Stimulated activated CD4-positive, alpha-beta T cell treated with anti-CD3 and anti-CD28 coated beads, TNF-alpha, amount 100 ng/mL, for 48 hours (primary cell): ENCODE measurements around the gene TNP2.

Source experiments
- DNase-seq, 3 donors: peaks; one replicate each; pipeline ENCODE4 v3.0.0-alpha.2; 2020; ENCODE audit warnings: low read depth in 3 of 3

Gene TNP2

DNA sequence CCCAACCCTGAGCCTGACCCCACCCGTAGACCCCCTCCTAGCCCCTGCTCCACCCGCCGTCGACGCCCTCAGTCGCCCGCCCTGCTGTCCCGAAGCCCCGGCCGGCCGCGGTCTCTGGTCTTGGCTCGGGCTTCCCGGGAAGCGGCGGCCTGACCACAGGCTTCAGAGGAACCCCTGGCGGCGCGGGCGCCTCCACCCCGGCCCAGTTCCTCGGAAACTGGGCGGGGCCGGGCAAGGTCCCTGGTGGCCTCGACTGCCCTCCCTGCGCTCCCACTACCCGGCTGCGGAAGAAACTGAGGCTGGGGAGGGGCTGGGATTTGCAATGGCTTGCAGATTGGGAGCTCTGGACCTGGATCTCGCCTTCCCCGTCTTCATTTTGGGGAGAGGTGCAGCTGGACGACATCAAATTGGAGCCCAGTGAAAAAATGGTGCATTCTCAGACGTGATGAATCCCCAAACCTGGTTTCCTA lies 12.4 kb downstream of the TNP2 start:
- DNase-seq, result peak in 1 of 3 donors; percentile 38

DNA sequence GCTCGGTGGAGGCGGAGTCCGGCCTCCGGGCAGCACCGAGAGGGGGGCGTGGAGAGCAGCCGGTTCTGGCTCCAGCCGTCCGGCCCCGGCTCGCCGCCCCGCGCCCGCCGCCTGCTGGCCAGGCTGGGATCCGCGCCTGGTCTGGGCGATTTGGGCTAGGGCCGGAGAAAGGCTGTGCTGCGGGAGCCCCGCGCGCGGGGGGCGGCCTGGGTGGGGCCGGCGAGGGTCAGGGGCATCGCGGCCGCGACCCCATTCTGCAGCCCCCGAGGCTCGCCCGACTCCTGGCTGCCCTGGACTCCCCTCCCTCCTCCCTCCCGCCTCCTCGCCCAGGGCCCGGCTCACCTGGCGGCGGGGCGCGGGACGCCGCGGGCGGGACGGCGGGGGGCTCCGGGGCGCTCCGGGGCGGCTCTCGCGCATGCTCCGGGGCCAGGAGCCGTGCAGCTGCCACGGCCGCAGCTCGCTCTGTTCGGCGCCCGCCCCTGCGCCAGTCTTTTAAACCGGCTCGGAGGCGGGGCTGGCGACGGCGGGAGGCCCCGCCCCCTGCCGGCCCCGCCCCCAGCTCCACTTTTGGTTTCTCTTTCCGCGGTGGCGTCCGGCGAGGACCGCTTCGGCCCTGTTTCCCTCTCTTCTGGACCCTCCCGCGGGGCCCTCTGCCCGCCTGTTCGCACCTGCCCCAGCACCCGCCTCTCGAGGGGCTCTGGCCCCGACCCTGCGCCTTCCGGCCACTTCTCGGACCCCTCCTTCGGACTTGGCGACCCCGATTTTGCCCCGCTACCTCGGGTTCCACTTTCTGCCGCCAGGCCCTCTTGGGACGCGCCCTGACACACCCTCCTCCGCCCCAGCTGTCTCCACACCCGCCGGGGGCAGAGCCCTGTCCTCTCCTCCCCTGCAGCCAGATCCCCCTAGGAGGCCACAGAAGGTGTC lies 13.1 kb downstream of the TNP2 start, which contains the start of gene SOCS1:
Gene SOCS1, minus strand, starts transcription at position 468 of the 924 bp plus-strand sequence. CDS start 726 bp downstream, outside the sequence.
- DNase-seq, result peak; percentile 82 to 83 (median 82)

DNA sequence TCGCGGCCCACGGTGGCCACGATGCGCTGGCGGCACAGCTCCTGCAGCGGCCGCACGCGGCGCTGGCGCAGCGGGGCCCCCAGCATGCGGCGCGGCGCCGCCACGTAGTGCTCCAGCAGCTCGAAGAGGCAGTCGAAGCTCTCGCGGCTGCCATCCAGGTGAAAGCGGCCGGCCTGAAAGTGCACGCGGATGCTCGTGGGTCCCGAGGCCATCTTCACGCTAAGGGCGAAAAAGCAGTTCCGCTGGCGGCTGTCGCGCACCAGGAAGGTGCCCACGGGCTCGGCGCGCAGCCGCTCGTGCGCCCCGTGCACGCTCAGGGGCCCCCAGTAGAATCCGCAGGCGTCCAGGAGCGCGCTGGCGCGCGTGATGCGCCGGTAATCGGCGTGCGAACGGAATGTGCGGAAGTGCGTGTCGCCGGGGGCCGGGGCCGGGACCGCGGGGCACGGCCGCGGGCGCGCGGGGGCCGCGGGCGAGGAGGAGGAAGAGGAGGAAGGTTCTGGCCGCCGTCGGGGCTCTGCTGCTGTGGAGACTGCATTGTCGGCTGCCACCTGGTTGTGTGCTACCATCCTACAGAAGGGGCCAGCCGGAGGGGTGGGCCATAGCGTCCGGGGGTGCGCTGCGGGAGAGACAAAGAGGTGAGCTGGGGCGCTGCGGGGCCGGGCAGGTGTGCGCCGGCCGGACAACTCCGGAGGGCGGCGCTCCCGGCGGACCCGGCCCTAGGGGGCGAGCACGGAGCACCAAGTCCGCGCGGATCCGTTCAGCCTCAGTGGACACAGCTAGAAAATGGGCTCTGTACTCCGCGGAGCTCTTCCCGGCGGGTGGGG lies 14.0 kb downstream of the TNP2 start:
- peak in 1 of 3 donors; percentile 34 for DNase-seq

DNA sequence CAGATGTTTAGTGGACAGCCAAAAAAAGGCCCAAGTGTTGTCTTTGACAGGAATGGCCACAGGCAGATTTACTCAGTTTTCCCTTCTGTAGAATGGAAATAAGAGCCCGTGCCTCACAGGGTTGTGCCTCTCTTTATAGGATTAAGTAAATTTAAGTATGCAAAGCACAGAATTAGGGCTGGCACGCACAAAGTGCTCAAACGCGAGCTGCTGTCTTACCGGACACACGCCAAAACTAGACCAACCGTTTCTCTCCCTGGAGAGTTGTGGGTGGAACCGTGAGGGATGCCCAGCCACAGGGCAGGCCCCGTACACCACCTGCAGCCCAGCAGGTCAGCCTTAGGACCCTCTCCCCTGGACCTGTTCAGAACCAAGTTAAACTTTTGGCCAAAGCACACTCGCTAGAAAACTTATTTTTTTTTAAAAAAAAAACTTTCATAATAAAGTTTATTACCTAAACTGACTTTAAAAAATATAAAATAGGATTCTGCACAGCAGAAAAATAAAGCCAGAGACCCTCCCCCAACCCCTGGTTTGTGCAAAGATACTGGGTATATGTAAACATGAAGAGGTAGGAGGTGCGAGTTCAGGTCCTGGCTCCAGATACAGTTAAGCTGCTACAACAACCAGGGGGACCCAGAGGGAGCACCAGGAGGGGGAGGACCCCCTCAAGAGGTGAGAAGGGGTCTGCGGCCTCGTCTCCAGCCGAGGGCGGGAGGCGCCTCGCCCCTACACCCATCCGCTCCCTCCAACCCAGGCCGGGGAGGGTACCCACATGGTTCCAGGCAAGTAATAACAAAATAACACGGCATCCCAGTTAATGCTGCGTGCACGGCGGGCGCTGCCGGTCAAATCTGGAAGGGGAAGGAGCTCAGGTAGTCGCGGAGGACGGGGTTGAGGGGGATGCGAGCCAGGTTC lies 14.9 kb downstream of the TNP2 start:
- no peak for DNase-seq

DNA sequence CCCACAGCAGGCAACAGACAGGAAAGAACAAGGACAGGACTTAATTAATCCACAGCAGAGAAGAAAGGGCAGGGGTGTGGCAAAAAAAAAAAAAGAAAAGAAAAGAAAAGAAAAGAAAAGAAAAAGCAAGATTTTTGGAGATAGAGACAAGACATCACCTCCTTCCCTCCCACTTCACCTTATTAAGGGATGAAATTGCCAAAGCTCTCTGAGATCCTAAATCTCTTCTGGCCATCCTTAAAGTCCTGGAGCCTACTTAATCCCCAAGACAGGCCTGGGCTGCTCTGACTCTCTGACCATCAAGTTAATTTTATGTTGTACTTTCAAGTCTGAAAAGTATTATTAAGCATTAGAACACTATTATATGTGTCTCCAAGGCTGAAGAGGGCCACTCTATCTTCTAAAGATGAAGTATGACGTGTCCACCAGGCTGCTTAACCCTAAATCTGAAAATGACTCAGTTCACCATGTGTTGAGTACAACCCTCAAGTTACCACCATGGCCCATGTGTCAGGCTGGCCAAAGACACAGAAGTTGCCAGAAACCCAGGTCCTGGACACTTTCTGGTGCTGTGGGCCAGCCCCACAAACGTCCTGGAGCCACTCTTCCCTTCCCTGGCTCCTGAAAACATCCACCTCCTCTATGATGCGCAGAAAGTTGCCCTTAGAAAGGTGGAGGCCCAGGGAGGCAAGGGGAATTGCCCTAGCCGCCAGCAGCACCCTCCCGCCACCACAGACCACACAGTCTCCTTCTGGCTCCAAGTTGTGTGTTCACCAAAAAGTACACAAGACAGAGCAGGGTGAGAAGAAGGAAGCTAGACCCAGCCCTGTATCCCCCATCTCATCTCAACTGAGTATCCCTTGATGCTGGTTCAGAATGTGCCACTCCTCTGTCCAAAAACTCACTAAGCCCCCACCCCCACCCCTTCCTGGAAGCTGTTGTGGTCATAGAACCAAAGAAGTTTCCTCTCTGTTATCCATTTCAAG lies 15.8 kb downstream of the TNP2 start:
- DNase-seq, result peak in 1 of 3 donors; percentile 31

DNA sequence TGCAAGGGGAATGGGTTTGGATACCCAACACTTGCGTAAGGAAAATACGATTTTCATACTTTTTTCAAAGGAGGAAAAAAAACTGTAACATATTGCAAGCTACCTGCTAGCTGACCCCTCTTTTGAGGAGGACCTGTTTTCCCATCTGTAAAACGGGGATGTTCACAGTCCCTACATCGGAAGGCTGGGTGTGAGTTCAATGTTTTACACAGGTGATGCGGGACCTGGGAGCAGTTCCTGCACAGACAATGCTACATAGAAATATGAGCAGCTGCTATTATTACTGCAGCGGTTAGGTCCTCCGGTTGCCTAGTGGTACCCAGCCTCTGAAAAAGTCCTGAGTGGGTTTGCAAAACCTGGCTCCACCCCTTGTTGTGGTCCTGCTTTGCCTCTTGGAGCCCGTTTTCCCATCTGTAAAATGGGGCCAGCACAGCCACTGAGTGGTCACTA lies 16.6 kb downstream of the TNP2 start:
- DNase-seq, result peak in 1 of 3 donors; percentile 18

DNA sequence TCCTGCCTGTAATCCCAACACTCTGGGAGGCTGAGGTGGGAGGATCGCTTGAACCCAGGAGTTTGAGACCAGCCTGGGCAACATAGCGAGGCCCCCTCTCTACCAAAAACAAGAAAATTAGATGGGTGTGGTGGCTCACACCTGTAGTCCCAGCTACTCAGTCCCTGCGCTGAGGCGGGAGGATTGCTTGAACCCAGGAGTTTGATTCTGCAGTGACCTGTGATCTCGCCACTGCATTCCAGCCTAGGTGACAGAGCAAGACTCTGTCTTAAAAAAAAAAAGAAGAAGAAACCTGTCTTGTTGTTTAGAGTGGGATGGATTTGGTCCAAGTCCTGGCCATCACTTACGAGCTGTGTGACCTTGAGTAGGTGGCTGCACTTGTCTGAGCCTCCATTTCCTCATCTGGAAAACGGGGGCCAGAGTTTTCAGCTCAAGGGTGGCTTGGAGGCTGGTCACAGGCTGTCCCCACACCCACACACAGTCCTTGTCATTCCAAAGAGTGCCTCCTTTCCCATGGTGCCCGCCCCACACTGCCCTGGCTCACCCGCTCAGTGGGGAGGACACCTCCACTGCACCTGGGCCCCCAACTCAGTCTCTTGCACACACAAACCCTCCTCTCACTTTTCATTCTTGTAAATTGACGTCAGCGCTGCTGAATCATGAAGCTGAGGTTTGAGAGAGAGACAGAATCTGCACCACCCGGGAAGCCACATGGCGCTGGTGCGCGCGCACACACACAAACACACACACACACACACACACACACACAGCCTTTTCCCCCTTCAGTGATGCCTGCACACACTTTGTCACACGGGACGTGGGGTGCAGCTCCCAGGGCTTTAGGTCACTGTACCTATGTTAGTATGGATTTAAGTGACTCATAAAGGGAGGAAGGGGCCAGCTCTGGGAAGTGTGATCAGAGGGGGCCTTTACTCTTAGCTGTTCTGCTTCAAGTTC lies 17.3 kb downstream of the TNP2 start:
- DNase-seq, result peak; percentile 72 to 79 (median 79)

DNA sequence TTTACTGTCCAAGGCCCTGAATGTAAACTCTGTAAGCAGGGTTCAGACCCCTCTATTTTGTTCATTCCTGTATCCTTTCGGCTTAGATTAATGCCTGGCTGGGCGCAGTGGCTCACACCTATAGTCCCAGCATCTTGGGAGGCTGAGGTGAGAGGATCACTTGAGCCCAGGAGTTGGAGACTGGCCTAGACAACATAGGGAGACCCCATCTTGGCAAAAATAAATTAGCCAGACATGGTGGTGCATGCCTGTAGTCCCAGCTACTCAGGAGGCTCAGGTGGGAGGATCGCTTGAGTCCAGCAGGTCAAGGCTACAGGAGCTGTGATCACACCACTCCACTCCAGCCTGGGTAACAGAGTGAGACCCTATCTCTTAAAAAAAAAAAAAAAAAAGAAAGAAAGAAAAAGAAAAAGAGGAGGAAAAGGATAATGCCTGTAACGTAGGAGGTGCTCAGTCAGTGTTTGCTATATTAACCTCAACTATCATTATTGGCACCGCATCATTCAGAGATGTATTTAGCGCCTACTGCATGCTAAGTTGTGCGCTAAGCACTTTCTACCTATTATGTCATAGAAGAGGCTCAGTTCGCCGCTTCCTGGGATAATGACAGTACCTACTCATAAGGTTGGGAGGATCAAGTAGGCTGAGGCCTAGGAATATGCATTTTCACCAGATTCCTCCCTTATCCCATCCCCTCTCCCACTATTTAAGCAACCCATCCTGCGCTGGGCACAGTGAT lies 18.2 kb downstream of the TNP2 start:
- DNase-seq, result no peak

DNA sequence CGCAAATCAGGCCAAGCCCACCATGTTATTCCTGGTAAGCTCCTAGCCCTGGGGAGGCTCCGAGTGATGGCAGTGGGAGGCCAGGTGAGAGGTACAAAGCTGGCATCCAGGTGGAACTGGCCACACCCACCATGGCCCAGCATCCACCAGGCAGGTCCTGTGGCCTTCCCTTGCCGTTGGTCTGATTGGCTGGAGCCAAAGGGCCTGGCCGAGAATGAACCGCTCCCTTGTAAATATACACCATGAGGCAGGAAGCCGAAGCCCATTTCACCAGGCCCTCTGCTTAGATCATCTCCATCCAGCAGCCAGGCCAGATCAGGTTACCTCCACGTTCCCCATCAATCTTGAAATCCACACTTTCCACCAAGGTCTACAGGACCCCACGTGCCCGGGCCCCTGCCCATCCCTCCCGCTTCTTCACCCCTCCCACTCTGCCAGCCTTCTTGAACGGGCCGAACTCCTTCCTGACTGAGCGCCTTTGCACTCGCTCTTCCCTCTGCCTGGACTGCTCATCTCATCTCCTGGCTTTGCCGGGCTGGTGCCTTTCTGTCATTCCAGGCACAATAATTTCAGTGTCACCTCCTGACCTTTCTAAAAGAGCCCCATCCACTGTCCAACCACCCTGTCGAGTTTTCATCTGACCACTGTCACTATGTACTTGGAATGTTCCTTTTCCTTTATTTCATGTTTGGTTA lies 18.9 kb downstream of the TNP2 start:
- no peak for DNase-seq

DNA sequence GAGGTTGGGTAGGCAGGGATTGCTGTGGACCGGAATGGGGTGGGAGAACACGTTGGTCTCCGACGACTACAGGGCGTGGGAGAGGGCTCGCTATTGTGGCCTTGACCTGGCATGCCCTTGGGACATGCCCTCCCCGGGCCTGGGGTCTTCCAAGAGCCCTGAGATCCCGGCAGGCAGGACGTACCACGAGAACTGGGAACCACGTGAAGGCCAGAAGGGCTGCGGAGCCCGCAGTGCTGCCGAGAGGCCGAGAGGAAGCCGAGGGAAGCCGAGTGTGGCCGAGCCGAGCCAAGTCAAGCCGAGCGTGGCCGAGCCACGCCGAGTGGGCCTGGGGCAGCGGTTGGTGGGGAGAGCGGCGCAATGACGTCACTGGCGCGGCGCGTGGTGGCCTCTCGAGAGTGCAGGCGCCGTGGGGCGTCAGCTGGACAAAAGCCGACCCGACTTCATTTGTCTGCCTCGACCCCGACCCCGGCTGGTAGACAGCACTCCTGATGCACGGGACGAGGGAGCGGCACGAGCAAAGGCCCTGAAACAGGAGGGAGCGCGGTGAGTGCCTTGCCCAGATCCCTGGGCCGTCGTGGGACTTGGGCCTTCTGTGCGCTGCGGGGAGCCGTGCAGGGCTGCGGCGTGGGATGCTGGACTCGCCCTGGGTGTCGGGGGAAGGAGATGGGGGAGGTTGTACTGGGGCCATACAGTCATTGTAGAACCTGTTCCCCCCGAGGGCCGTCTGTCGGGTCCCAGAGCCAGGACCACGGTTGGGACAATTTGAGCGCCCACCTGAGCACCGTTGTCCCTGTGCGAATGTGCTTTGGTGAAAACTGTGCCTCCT lies 19.7 kb downstream of the TNP2 start:
- DNase-seq, result no peak

DNA sequence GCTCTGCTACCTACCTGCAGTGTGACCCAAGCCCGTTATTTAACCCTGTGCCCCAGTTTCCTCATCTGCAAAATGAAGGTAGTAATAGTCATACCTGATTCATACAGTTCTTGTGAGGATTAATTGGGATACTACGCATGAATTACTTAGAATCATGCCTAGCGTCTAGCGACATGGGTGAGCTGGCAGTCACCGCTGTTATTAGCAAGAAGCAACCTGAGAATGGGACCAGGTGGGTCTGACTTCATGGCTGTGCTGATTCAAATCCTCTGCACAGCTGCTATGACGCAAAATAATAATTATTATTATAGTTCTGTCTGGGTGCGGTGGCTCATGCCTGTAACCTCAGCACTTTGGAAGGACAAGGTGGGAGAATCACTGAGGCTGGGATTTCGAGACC lies 21.0 kb downstream of the TNP2 start:
- no peak for DNase-seq

DNA sequence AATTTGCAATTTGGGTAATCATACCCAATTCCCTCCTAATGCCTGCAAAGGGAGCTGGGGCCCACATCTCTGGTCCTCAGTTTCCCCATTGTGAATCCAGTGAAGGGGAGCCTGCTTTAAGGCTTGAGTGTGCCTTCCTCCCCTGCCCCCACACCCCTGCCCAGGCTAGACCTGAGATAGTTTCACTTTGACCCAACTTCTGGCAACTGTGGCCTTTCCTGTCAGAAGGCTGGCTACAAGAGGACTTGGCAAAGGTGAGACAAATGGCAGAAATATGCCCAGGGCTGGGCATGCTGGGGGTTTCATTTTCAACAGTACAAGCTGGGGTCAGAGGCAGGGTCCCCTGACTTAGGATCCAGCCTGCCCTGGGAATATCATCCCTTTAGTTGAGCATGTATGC lies 23.1 kb downstream of the TNP2 start:
- DNase-seq, result no peak

DNA sequence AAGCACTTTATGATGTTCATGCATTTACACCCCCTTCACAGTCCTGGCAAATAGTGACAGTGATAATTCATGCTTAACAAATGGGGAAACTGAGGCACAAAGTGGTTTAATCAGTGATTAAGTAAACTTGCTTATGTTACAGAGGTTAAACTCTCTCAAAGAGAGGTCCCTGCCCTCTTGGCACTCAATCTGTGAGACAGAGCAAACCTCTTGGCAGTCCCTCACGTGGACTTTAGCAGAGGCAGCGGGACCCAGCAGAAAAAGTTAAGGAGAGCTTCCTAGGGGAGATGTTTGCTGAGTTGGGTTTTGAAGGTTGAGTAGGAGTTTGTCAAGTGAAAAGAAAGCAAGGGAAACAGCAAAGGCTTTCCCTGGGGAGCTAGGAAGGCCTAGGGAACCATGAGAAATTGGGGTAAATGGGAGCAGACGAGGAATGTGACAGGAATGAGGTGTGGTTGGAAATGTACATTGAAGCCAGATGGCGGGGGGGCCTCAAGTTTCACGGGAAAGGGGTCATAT lies 23.8 kb downstream of the TNP2 start:
- no peak for DNase-seq

DNA sequence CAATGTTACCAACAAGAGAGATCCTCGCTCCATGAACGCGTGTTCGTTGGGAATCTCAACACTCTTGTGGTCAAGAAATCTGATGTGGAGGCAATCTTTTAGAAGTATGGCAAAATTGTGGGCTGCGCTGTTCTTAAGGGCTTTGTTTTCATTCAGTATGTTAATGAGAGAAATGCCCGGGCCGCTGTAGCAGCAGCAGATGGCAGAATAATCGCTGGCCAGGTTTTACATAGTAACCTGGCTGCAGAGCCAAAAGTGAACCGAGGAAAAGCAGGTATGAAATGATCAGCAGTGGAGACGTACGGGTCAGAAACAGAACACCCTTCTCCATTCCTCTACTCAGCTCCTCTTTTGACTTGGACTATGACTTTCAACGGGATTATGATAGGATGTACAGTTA lies 26.5 kb downstream of the TNP2 start:
- DNase-seq, result no peak

DNA sequence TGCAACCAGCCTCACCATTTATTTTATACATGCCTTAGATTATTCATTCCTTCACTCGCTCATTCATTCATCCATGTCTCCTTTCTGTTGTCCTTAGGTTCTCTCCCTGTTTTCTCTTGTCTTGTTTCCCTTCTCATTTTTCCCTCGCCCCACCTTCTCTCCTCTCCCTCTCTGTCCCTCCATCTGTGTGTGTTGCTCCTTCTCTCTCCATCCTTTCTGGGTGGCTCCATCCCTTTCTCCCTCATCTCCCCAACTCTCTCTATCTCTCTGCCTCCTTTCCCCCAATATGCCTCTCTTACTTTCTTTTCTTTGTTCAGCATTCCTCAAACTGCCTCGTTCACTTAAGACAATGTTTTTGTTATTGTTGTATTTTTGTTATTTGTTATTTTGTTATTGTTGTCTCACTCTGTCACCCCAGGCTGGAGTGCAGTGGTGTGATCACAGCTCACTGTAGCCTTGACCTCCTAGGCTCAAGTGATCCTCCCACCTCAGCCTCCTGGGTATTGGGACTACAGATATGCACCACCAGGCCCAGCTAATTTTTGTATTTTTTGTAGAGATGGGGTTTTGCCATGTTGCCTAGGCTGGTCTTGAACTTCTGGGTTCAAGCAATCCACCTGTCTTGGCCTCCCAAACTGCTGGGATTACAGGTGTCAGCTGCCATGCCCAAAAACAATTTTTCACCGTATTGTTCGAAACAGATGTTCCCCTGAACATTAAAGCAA lies 27.5 kb downstream of the TNP2 start:
- DNase-seq, result no peak
